GM18520 (cell line): ENCODE data around the gene STX16.

Source experiments
- ATAC-seq: cut with Tn5 transposase; IDR thresholded peaks from one replicate; pipeline ENCODE4 v1.9.1; 2021; ENCODE audit not compliant: unreplicated experiment

Gene STX16

GRCh38 chr20:58618351-58619076, 32.6 kb upstream of the STX16 start:
- ATAC-seq, result no peak

GRCh38 chr20:58619077-58619863, 31.8 kb upstream of the STX16 start:
- no peak for ATAC-seq

GRCh38 chr20:58619864-58620431, 31.1 kb upstream of the STX16 start:
- no peak for ATAC-seq

GRCh38 chr20:58621906-58622548, 29.1 kb upstream of the STX16 start:
- ATAC-seq, result no peak

GRCh38 chr20:58622671-58623578, 28.2 kb upstream of the STX16 start:
- no peak for ATAC-seq

GRCh38 chr20:58623579-58624473, 27.3 kb upstream of the STX16 start:
- ATAC-seq, result no peak

- ATAC-seq, result no peak
These were observed 26.4 kb upstream of the STX16 start for GRCh38 chr20:58624687-58625086.

GRCh38 chr20:58625585-58625984, 25.5 kb upstream of the STX16 start:
- ATAC-seq, result no peak

- no peak for ATAC-seq
These were observed 25.0 kb upstream of the STX16 start for GRCh38 chr20:58626051-58626450.

- ATAC-seq, result no peak
These were observed 23.6 kb upstream of the STX16 start for GRCh38 chr20:58627212-58628072.

GRCh38 chr20:58628491-58629214, 22.4 kb upstream of the STX16 start:
- no peak for ATAC-seq

- ATAC-seq, result no peak
These were observed 21.9 kb upstream of the STX16 start for GRCh38 chr20:58629215-58629580.

GRCh38 chr20:58630063-58630462, 21.0 kb upstream of the STX16 start:
- no peak for ATAC-seq

- ATAC-seq, result no peak
These were observed 17.7 kb upstream of the STX16 start for GRCh38 chr20:58633161-58634053.

GRCh38 chr20:58634059-58634458, 17.0 kb upstream of the STX16 start:
- no peak for ATAC-seq

GRCh38 chr20:58634521-58635278, 16.4 kb upstream of the STX16 start:
- no peak for ATAC-seq
